Activated gamma-delta T cell (primary cell): ENCODE measurements around the gene CDRT15L2.
"Not testable (repeated sequence)": the region's sequence is repeated elsewhere in the genome, so short reads cannot be mapped to it uniquely, and the experiment has no call there.

Experiments used
- DNase-seq: peaks from one replicate; lab custom pipeline; 2025; lab: John Stamatoyannopoulos, UW
- total RNA-seq, 2 donors: gene quantifications; one replicate each; lab custom pipeline; 2026; lab: John Stamatoyannopoulos, UW

Gene CDRT15L2
- 0 reads per million in 2 donors for total RNA-seq

DNA sequence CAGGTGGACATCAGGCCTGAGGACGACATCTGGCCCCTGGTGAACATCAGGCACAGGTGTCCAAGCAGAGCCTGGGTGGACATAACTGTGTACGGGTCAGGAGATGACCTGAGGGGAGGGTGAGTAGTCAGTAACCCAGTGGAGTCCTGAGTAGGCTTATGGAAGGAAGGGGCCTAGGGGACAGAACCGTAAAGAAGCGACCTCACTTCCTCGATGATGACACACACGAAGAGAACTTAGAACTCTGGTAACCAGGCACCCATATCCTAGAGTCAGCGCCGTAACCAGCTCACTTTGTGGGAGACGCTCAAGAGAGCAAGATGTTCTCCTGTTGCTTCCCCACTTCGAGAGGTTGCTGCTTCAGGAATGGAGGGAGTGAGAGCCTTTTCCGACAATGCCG lies at the start of gene CDRT15L2:
Gene CDRT15L2 (plus strand): TSS at position 301 of the 400 bp plus-strand sequence. CDS start 20 bp downstream, at position 321.
- DNase-seq: not testable (repeated sequence)

DNA sequence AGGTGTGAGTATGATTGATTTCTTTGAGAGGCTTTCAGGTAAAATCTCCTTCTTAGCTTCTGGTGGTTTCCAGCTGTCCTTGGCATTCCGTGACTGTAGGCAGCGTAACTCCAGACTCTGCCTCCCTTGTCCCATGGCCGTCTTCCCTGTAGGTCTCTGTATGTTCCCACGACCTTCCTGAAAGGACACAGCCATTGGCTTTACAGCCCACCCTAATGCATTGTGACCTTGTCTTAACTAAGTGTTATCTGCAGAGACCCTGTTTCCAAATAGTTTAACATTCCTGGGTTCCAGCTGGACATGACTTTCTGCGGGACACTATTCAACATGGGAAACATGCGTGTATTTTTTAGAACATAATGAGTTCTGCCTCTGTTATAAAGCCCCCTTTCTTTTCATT lies 49.4 kb upstream of the CDRT15L2 start:
- DNase-seq: not testable (repeated sequence)

DNA sequence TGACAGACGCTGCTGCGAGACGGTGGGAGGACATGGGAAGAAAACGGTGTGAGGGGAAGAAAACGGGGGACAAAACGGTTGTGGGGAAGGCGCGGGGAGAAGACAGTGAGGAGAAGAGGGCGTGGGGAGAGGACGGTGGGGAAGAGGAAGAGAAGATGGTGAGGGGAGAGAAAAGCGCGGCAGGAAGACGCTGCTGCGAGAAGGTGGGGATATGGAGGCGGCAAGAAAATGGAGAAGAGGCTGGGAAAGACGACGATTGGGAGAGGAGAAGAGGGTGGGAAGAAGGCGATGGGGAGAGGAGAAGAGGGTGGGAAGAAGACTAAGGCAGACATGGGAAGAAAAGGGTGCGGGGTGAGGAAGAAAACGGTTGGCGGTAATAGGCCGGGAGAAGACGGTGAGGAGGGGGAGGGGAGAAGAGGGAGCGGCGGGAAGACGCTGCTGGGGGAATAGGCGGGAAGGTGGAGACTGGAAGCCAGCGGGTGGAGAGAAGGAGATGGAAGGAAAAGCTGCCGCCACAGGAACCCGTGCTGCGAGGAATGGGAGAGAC lies 46.9 kb upstream of the CDRT15L2 start:
- DNase-seq: not testable (repeated sequence)

DNA sequence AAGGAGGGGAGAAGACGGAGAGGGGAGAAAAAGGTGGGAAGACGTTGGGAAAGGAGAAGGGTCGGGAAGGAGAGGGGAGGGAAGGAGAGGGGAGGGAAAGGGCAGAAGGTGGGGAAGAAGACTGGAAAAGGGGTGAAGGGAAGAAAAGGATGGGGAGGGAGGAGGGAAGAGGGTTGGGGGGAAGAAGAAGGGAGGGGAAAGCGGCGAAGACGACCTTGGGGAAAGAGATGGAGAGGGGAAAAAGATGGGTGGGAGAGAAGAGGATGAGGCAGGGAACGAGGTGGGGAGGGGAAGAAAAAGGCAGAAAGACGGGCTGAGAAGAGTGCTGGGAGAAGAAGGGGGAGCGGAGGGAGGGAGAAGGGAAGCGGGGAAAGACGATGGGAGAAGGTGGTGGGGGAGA lies 46.3 kb upstream of the CDRT15L2 start:
- not testable (repeated sequence) for DNase-seq

DNA sequence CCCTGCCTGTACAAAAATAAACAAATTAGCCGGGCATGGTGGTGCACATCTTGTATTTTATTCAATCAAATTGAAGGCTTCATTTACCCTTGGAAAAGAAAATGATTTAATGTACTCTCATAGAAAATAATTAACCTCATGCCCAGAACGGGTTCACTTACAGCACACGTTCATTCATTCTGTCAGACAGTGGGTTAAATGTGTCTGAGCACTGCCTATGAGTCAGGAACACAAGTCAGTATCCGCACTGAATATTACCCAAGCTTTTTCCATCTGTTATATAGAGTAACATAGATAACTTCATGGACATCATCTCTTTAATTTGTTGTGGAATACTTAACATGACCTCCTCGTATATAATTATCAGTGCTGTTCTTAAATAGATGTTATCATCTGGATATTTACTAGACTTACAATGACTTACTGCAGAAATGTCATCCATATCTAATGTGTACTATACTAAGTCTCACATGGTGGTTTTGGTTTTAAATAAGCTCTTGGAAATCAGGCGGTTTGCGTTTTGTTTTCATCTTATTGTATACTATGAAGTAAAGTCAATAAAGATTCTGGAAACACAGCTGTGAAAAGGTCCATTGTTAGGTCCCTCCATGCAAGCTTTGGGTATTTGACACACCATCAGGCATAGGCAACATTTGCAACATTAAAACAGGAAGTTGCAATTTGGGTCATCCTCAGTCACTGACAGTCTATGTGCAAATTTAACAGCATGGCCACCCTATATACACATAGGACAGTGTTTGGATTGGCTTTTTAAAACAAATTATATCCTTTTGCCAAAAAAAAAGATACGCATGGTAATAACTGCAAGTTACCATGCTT lies 44.6 kb upstream of the CDRT15L2 start:
- not testable (repeated sequence) for DNase-seq

DNA sequence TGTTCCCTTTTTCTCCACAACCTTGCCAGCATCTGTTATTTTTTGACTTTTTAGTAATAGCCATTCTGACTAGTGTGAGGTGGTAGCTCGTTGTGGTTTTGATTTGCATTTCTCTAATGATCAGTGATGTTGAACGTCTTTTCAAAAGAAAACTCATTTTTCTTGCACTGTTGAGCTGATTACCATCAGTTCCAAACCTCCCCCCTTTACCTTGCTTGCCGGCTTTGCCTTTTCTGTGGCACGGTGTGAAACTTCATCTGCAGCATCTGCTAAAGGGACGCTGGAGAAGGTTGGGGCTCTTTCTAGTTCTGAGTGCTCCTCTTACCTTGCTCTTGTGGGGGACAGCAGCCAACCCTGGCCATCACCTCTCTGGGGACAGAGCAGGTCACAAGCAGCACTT lies 39.1 kb upstream of the CDRT15L2 start:
- DNase-seq: not testable (repeated sequence)

DNA sequence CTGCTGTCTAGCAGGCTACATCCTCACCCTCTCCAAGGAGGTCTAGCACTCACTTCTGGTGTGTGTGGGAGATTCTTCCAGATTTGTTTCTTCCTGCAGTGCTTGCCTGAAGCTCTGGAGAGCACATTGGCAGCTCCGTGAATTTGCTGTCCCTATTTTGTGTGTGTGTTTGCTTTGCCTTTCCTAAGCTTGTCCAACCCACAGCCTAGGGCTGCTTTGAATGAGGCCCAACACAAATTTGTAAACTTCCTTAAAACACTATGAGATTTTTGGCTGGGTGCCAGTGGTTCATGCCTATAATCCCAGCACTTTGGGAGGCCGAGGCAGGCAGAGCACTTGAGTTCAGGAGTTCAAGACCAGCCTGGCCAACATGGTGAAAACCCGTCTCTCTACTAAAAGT lies 38.7 kb upstream of the CDRT15L2 start:
- DNase-seq: not testable (repeated sequence)

DNA sequence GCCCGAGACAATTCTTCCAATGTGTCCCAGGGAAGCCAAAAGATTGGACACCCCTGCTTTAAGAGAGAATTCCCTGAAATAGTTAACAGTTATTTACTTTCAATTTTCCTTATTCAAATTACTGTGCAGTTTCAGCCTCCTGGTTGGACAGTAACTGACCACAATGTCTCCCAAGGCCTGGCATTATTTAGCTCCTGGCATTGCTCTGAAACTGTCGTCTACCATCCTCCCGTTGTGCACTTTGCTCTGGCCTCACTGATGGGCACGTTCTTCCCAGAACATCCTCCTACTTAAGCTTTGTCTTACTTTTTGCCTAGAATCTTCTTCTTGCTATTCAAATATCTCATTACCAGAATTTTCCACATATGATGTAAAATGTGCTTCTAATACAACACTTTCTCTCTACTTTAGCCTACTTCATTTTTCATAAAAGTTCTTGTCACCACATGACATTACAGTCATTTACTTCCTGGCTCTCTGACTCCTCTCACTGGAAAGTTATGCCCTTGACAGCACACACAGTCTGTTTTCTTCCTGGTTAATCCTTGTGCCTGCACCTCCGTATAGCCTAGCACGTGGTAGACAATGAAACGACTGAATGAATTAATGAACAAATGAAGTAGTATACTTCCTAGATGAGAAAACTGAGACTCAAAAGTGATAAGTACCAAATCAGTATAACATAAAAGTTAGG lies 37.5 kb upstream of the CDRT15L2 start:
- not testable (repeated sequence) for DNase-seq

DNA sequence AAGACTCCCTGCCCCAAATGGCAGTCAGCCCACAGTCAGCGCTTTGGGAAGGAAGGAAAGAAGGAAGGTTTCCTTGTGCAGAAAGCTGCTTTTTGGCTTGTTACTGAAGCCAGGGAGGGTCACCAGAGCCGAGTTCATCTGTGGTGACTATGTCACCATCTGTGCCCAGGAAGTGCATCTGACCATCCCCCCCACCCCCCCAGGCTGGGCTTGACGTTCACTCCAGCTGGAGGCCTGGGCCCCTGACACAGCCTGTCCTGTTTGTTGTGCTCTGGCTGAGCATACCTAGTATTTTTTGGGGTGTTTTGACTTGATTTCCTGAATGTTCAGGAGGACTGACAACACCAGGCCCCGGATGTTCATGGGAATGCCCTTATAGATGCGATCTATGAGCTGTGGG lies 31.6 kb upstream of the CDRT15L2 start:
- DNase-seq: not testable (repeated sequence)

DNA sequence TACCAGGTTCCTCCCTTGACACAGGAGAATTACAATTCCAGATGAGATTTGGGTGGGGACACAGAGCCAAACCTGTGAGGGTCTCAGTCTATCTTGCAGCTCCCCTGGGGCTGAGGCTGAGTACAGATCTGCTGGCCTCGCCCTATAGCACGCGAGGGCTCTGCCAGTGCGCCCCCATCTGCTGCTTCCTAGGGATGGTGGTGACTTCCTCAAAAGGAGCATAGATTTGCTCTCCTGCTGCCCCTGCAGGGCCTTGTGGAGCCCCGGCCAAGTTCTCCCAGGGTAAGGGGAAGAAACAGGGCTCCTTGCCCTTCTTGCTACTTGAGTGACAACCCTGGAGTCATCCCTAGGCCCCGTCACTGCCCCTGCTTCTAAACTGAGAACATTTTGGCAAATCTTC lies 26.6 kb upstream of the CDRT15L2 start:
- not testable (repeated sequence) for DNase-seq

DNA sequence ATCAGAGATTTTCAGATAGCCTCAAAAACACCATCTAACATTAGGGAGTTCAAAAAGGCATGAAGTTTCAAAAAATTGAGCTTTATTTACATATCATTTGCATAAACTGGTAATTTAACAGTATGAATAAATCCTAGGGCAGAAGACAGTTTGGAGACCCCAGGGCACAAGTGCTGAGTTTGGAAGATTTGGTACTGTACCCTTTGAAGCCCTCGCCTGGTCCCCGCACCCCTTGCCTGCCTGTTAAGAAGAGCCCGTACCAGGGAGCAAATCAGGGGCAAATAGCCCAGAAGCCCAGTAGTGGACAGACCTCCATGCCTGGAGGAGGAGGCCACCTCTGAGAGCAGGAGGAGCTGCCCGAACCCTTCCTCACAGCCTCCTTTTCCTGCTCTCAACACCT lies 24.8 kb upstream of the CDRT15L2 start:
- DNase-seq: not testable (repeated sequence)

DNA sequence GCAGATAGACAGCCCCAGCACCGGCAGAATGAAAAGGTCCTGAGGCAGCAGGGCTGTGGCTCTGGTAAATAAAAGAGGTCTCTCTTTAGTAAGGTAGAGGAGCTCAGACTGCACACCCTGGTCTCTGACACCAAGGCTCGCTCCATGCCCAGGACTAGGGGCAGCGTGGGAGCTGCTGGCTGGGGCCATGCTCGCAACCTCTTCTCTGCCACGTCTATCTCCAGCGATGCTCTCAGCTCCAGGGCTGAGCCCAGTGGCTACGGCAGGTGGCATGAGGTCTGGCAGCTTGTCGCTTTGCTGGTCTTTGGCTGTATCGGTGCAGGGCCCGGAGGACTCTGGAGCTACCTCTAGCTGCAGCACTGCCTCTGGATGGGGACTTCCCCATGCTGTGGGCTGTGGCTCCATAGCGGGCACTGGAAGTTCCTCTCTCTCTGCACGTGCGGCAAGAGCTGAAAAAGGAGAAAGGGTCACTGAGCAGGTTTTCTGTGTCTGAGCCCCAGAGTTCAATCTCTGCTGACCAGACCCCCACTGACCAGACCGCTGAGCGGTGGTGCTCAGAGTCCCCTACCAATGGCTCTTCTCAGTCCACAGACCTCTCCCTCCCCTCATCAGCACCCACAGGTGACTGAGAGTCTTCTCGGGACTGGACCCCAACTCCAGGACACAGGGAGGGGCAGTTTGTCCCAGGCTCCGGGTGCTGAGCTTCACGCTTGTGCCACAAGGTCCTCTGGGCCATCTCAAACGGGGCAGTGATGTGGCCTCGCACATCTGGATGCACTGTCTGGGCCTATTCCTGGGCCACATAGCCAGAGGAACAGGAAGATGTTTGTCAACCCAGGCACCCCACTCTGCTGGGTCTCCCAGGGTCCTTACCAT lies 24.2 kb upstream of the CDRT15L2 start:
- not testable (repeated sequence) for DNase-seq

DNA sequence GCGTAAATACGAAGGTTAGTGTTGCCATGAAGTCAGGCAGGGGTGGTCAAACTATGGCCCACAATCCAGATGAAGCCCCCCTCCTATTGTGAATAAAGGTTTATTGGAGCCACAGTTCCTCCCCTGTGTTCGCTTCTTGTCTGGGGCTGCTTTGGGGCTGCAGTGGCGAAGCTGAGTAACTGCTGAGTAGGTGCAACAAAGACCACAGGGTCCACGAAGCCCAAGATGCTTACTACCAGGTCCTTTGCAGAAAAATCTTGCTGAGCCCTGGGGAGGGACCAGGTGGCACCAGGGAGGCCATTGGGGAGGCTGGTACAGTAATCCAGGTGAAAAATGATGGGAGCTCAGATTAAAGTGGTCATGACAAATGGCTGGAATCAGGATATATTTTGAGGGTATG lies 21.4 kb upstream of the CDRT15L2 start:
- DNase-seq: not testable (repeated sequence)

DNA sequence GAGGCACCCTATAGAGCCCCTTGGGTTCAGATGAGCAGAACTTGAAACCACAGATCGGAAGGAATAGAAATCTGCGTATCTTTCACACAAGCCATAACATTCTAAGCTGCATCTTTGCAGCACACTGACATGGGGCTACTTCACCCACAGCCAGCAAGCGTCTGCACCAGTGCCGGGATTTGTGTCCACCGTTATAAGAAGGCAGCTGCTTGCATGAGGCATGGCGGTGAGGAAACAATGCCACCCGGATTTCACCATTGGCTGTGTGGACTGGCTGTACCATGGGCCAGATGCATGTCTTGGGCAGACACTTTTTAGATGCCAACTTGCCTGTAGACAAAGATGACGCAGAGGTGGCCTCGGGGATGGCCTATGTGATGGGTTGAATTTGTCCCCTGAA lies 20.5 kb upstream of the CDRT15L2 start:
- DNase-seq: not testable (repeated sequence)

DNA sequence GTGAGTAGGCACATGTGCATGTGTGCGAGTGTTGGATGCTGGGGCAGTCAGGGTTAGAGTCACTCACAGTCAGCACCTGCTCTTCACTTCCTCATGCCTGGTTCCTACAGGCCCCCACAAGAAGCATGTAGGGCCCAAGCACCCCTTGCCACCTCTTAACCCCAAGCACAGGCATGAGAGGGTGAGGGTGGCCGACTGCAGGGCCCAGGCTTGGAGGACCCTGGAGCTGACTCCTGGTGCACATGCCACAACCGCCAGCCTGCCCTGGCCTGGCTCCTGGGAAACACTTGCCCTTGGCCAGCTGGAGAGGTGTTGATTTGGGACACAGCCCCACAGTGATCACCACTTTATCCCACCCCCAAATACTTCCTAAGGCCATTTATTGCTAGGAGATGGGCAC lies 16.9 kb upstream of the CDRT15L2 start:
- DNase-seq: no peak

DNA sequence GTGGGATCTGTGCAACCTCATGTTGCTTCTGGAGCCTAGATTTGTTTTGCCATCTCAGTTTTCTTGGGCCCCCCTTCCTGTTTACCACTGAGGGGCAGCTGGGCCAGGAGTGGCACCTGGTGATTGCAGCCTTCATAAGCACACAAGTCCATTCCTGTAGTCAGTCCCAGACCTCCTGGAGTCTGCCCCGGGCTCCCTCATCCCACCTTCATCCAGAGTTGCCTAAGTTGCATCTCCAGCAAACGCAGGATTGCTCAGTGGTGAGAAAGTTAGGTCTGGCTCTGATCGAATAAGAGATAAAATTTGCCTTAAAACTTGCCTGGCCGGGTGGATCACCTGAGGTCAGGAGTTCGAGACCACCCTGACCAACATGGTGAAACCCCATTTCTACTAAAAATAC lies 14.3 kb upstream of the CDRT15L2 start:
- not testable (repeated sequence) for DNase-seq

DNA sequence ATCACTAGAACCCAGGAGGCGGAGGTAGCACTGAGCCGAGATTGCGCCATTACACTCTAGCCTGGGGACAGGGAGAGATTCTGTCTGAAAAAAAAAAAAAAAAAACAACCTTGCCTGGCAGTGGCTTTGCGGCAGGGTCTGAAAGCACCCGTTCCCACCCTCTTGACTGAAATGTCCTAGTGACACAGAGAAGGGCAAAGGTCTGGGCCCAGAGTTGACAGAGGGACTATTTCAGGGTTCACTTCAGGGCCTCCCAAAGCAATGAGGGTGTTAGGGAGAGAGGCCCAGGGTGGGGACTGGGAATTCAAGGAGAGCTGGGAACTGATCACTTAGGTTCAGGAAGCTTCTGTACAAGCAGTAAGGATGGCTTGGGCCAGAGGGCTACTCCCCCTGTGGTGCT lies 13.8 kb upstream of the CDRT15L2 start:
- no peak for DNase-seq

DNA sequence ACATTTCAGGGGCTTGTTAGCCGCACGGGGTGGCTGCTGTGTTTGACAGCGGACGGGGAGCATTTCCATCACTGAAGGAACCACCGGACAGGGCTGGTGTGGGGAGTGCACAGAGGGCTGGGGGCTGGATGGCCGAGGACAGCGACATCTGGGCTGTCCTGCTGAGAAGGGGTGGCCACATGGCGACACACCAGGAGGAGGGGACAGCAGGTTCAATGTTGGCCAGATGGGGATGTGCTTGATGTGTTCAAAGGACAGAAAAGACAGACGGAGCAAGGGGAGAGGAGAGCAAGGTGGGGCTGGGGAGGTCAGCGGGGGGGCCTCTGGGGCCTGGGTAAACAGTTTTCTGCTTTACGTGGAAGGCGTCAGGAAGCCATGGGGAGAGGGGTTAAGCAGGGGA lies 12.8 kb upstream of the CDRT15L2 start:
- DNase-seq: not testable (repeated sequence)

DNA sequence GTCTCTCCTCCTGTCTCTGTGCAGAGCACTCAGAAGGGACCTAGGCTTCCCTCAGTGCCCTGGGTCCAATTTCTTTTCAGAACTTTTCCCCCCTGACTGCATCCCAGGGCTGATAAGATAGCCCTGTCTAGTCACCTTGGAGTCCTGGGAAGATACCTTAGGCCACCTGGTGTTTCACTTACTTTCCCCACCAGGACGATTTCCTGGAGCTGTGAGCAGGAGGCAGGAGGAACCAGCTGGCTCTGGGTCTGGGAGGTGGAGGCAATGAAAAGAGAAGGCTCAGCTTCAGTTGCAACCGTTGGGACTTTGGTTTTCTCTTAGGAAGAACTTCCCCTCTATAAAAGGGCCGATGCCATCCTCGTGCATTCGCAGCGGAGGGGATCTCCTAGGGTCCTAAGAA lies 12.1 kb upstream of the CDRT15L2 start:
- not testable (repeated sequence) for DNase-seq

DNA sequence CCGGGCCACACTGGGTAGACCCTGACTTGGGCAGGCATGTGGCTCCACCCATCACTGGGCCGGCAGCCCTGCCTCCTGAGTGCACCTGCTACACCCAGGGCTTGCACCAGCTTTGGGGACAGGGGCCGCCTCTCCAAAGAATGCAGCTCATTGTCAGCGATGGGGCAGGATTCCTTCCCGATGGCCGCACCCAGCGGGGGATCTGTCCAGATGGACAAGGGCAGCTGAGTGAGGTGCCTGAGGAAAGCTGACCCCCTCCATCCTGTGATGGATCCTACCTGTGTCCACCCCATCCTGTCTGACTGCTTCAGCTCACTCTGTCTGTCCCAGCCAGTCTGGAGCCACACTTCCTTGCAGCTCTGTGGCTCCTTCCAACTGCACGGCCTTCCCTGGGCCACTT lies 10.9 kb upstream of the CDRT15L2 start:
- DNase-seq: not testable (repeated sequence)

DNA sequence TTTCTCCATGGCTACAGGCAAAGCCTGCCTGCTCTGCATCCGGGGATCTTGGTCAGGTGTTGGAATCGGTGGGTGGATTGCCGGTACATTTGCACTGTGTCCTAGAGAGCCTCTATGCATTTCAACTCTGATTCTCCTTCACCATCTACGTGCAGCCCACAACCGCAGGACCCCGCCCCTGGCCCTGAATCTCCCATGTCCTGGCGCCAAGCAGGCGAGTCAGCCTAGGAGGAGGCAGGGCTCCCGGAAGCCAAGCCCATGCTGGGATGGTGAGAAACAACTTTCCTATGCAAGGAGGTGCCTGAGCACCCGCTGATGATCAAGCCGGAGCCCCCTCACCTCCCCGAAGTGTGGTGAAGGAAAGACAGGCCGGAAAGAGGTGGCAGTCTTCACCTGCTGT lies 7.9 kb upstream of the CDRT15L2 start:
- not testable (repeated sequence) for DNase-seq

DNA sequence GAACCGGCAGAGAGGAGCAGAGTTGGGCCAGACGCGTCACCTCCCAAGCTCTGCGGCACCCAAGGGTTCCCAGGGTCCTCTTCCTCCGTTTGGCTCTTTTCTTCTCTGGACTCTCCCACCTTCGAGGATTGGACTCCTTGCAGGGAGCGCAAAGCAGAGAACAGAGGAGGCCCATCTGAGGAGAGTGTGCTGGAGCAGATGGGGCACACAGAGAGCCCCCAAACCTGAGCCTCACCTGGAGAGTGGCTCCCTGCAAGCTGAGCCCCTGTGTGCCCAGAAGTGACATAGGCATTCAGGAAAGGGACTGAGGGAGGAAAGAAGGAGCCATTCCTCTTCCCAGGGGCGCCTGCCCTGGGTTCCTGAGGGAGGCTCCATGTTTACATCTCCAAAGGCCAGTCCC lies 6.3 kb upstream of the CDRT15L2 start:
- not testable (repeated sequence) for DNase-seq
